HEK293 (cell line): ENCODE results near the gene TFPI.

Experiments
- ZNF792 ChIP-seq: fragments of 450-650 bp; formaldehyde crosslinking; IDR thresholded peaks from 2 replicates; pipeline ENCODE4 v1.5.1; 2016; ENCODE audit warnings: missing biosample characterization, missing genetic modification characterization
- TF ChIP-seq, protein P1 (sequence below): fragments of 450-650 bp; formaldehyde crosslinking; IDR thresholded peaks from 2 replicates; pipeline ENCODE4 v1.5.1; 2016; ENCODE audit warnings: missing biosample characterization, missing genetic modification characterization

DNA sequence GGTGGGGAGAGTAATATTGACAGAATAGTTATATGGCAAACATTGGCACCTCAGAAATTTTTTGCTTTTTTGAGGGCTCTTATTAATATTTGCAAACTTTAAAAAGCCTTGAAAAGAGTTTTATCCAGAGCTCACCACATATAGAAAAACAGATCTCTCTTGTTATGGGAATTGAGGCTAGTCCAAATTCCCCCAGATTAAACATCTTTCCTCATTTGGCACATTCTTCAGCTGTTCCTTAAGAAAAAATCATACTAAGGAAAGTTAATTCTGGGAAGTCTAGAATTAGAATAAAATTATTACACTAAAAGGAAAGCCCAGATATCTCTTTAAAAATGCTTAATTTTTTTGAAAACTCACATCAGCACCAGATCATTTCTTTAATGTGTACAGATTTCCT is 5.6 kb downstream of the TFPI start:
- TF ChIP-seq, protein P1, sequence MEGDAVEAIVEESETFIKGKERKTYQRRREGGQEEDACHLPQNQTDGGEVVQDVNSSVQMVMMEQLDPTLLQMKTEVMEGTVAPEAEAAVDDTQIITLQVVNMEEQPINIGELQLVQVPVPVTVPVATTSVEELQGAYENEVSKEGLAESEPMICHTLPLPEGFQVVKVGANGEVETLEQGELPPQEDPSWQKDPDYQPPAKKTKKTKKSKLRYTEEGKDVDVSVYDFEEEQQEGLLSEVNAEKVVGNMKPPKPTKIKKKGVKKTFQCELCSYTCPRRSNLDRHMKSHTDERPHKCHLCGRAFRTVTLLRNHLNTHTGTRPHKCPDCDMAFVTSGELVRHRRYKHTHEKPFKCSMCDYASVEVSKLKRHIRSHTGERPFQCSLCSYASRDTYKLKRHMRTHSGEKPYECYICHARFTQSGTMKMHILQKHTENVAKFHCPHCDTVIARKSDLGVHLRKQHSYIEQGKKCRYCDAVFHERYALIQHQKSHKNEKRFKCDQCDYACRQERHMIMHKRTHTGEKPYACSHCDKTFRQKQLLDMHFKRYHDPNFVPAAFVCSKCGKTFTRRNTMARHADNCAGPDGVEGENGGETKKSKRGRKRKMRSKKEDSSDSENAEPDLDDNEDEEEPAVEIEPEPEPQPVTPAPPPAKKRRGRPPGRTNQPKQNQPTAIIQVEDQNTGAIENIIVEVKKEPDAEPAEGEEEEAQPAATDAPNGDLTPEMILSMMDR (tag by site-specific recombination): no peak
- TF ChIP-seq ZNF792 (tag by site-specific recombination): no peak
